HG02642 (cell line): ENCODE results near the gene SUB1.
"Not testable (repeated sequence)": the region's sequence is repeated elsewhere in the genome, so short reads cannot be mapped to it uniquely, and the experiment has no call there.

Experiments used
- ATAC-seq: cut with Tn5 transposase; IDR thresholded peaks from one replicate; pipeline ENCODE4 v1.9.1; 2021; ENCODE audit warnings: mild to moderate bottlenecking; ENCODE audit not compliant: unreplicated experiment, poor library complexity

The SUB1 gene

DNA sequence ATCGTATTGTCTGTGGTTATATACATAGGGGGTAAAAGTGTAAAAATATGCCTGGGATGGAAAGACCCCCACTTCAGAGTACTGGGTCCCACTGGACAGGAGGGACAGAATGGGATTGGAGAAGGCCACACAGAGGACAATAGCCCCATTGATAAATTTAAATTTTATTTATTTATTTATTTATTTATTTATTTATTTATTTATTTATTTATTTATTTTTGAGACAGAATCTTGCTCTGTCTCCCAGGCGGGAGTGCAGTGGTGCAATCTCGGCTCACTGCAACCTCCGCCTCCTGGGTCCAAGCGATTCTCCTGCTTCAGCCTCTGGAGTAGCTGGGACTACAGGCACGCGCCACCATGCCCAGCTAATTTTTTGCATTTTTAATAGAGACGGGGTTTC lies 47.7 kb downstream of the SUB1 start:
- not testable (repeated sequence) for ATAC-seq

DNA sequence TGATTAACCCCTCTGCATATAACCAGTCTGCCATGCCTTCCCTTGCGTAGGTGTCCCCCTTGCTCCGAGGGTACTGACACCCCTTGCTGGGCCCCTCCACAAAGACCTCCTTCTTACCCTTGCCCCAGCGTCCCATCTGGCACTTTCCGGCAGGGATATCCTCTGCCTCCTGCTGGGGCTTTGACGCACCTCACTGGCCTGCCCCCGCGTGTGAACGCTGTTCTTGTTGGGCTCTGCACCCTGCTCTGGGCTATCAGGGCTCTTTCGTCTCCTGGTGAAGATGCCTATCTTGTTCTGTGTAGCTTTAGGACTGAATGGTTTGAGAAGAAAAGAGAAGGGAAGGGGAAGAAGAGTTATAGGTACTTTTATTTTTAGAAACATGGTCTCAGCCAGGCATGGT lies 53.0 kb downstream of the SUB1 start:
- no peak for ATAC-seq

DNA sequence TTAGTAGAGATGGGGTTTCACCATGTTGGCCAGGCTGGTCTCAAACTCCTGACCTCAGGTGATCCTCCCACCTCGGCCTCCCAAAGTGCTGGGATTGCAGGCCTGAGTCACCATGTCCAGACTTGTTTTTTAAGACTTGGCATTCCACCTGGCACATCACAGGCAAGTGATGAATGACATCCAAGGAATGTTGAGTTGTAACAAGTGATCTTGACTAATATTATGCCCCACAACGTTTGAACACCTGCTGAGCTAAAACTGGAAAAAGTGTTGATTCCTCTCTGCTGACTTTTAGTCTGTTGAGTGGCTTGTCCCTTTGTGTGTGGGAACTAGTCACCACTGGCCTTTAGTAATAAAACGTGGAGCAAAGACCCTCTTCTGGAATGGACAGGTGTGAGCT lies 54.6 kb downstream of the SUB1 start:
- no peak for ATAC-seq

DNA sequence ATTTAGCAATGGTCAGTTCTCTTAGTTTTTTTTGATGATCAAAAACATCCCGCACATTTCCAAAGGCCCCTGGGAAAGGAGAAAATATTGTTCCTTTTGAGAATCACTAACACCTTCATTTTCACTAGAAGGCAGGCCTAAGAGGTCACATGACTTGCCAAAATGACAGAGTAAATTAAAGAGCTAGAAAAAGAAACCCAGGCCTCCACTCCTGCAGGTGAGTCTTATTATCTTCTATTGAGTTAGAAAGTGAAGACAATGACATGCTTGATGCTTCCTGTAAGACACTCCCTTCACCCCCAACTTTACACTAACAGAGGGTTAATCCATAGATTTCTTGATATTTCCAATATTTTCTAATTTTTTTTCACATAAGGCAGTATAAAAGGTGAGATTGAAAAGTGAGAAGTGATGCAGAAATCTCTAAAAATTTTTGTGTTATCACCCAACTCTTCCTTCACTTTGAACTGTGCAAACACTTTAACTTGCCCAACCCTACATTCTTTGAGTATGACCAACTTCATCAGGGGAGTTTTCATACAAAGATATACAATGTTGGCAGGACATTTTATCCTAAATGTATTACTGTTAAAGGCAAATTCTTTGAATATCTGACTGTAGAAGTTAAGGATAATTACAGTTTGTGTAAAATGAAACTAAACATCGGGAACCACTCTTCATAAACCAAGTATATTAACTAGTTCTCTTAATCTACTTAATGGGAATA lies 57.1 kb downstream of the SUB1 start:
- no peak for ATAC-seq

DNA sequence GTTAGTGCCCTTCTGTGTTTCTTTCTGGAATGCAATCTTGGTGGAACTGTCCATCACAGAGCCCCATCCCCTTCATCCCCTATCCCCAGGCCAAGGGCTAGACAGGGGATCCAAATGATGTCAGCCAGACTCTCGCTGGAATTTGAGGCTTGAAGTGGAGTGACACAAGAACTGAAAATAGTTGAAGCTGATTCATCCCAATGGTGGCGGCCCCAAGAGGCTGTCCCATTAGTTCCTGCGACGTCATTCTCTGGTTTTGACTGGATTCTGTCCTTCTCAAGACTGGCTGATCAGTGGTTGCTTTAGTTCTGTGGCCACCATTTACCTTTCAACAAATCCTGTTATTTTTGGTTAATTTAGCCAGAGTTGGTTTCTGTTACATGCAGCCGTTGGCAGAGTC lies 59.9 kb downstream of the SUB1 start:
- no peak for ATAC-seq

DNA sequence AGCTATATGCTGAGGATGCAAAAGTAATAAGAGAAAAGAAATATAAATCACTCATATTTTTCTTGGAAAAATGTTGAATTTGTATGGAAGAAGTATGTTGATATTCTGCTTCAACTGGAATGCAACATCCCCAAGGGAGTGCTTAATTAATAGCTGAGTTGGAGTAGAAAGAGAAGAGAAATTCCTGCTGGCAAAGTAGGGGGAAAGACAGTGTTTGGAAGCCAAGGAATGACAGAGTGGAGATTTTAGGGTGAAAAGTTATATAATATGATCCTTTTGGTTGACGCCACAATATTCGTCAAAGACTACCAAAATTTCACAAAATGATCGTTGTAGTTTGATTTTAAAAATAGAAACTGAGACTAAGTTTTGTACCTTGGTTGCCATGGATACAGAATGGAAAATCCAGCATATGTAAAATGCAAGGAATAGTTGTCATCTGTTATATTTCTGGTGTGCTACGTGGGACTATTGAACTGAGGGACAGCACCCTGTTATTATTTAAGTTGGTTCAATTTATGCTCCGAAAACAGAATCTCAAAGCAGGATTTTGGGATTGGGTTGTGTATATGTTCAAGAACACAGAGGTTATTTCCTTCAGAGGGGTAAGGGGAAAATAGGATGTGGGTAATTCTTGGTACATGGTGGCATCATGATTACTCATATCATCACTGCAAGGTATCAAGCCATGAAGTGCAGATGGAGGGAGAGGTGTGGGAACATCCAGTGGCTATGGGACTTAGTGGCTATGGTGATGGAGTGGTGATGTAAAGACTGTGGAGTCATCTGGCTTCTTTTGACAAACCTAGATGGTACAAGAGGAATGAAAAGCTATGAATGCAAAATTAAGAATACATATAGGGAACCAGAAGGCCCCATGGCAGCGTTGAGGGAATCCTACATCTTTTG lies 61.0 kb downstream of the SUB1 start:
- ATAC-seq: no peak

DNA sequence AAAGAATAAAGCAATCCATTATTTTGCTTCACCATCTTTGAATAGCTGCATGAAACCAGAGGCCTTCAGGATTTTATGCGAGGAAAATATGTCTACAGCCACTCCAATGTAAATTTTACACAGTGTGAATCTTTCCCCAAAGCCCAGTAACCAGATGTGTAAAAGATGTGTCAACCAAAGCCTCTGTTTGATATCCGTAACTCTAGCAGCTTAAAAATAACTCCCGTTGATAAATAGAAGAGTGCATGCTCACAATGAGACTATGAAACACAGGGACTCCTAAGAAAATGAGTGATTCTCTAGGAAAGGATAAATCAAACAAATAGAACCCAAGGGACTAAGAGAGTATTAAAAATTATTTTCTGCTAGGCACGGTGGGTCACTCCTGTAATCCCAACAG lies 65.7 kb downstream of the SUB1 start:
- no peak for ATAC-seq

DNA sequence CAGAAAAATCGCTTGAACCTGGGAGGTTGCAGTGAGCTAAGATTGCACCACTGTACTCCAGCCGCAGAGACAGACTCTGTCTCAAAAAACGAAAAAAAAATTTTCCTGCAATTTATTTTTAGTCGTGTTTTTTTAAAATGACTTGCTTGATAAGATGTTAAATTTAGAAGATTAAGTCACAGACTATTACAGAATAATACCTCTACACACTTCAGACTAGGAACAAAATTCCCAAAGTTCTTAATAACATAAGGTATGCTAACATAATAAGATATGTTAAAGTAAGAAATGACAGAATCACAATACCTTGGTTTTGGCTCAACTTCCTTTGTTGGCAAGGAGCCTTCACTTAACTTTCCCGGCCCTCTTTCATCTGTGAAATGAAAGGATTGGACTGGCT lies 66.3 kb downstream of the SUB1 start:
- ATAC-seq: no peak
